Breast epithelium (tissue), 3 donors: ENCODE data around the gene TRAF7.
"Not testable (repeated sequence)": the region's sequence is repeated elsewhere in the genome, so short reads cannot be mapped to it uniquely, and the experiment has no call there.

Source experiments
- POLR2A ChIP-seq: fragments of 450-650 bp; IDR thresholded peaks from one replicate; pipeline ENCODE4 v1.6.1; 2016; ENCODE audit warnings: antibody characterized with exemption, mild to moderate bottlenecking, moderate library complexity
- TF ChIP-seq, protein P1 (sequence below), 3 donors: fragments of 450-650 bp; IDR thresholded peaks; one replicate each; pipeline ENCODE4 v1.5.1; 2016 to 2017; ENCODE audit warnings: antibody characterized with exemption in 3 of 3, mild to moderate bottlenecking in 3 of 3, moderate library complexity in 3 of 3

DNA sequence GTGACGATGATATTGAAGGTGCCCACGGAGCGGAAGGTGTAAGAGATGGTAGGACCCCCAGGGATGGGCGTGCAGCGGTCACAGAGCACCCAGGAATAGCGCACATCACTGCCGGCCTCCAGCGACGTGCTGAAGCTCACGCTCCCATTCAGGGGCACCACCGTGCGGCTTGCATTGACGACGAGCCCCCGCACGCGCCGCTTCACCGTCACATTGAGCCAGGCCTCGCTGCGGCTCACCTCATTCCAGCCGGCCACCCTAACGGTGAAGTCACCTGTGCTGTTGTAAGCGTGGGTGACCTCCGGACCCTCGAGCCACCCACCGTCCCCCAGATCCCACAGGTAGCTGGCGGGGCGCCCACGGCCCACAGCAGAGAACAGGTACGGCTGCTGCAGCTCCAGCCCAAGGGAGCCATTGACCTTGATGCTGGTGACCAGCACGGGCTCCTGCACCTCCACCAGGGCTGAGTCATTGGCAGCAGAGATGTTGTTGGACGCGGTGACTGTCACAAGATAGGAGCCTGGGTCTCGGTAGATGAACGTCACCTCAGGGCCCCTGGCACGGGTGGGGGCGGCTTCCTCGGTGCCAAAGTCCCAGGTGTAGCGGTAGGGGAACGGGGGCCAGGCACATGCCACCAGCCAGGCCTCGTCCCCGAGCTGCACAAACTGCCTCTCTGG is 45.1 kb upstream of the TRAF7 start:
- TF ChIP-seq, protein P1, sequence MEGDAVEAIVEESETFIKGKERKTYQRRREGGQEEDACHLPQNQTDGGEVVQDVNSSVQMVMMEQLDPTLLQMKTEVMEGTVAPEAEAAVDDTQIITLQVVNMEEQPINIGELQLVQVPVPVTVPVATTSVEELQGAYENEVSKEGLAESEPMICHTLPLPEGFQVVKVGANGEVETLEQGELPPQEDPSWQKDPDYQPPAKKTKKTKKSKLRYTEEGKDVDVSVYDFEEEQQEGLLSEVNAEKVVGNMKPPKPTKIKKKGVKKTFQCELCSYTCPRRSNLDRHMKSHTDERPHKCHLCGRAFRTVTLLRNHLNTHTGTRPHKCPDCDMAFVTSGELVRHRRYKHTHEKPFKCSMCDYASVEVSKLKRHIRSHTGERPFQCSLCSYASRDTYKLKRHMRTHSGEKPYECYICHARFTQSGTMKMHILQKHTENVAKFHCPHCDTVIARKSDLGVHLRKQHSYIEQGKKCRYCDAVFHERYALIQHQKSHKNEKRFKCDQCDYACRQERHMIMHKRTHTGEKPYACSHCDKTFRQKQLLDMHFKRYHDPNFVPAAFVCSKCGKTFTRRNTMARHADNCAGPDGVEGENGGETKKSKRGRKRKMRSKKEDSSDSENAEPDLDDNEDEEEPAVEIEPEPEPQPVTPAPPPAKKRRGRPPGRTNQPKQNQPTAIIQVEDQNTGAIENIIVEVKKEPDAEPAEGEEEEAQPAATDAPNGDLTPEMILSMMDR (IDR thresholded peaks at IDR 0.05): not testable (repeated sequence)
- TF ChIP-seq POLR2A: not testable (repeated sequence)
